K562 (cell line): Measurements from ENCODE around the gene STAB1.

Experiments used
- CREB1 ChIP-seq, 2 experiments: sonication (generic) in 1 of 2; formaldehyde crosslinking in 1 of 2; IDR thresholded peaks; 2 replicates each; pipeline versions ENCODE4 v1.6.1 to v1.8.0; 2012 to 2022; ENCODE audit warnings: inconsistent platforms in 1 of 2, mild to moderate bottlenecking in 1 of 2, missing genetic modification reagents in 1 of 2, moderate library complexity in 1 of 2
- JUNB ChIP-seq: fragments of 450-650 bp; formaldehyde crosslinking; conservative IDR thresholded peaks from 2 replicates; pipeline ENCODE4 v1.4.0; 2020; ENCODE audit warnings: mild to moderate bottlenecking
- KDM1A ChIP-seq, 2 experiments: fragments of 450-650 bp; IDR thresholded peaks; 2 replicates each; pipeline ENCODE4 v1.6.1; 2016; ENCODE audit warnings: mild to moderate bottlenecking in 2 of 2
- RCOR1 ChIP-seq, 2 experiments: IDR thresholded peaks; 2 replicates each; pipeline ENCODE4 v1.6.1; 2012; ENCODE audit warnings: low read depth in 2 of 2, low read length in 2 of 2, borderline replicate concordance in 1 of 2, improper control_type of control experiment in 1 of 2
- ZNF3 ChIP-seq: fragments of 250-450 bp; sonication (Bioruptor Pico); IDR thresholded peaks from 2 replicates; pipeline ENCODE4 v1.5.0; 2021; ENCODE audit warnings: mild to moderate bottlenecking, moderate library complexity
- TF ChIP-seq, protein P1 (sequence below): sonication (generic); formaldehyde crosslinking; IDR thresholded peaks from 2 replicates; pipeline ENCODE4 v1.8.0; 2022; ENCODE audit warnings: missing genetic modification reagents, mild to moderate bottlenecking, borderline replicate concordance

DNA sequence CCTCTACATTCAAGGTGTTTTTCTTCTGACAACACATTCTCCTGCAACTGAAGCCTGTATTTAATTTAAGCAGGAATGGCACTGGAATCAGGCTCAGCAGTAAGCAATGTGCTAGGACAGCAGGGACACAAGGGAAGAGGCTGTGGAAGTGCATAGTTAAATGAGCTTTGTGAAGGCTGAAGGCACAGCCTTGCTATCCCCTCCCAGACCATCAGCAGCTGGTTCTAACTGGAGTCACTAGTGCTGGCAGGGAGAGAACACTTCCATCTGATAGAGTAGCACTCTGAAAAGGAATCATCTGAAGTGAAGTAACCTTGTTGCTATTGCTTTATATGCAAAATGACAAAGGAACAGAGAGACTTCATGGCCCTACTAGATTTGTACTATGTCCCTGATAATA, 56.0 kb downstream of the STAB1 start:
- TF ChIP-seq JUNB (CRISPR knock-in tag) (no peak), CREB1 (IDR thresholded peaks at IDR 0.05) (no peak), CREB1 (CRISPR knock-in tag; IDR thresholded peaks at IDR 0.05) (no peak), KDM1A (IDR thresholded peaks at IDR 0.05) (no peak), RCOR1 (IDR thresholded peaks at IDR 0.05; ENCODE audit: borderline replicate concordance in 1 of 2, low read depth in 2 of 2, low read length in 2 of 2) (no peak), ZNF3 (CRISPR knock-in tag) (no peak)
- TF ChIP-seq, protein P1, sequence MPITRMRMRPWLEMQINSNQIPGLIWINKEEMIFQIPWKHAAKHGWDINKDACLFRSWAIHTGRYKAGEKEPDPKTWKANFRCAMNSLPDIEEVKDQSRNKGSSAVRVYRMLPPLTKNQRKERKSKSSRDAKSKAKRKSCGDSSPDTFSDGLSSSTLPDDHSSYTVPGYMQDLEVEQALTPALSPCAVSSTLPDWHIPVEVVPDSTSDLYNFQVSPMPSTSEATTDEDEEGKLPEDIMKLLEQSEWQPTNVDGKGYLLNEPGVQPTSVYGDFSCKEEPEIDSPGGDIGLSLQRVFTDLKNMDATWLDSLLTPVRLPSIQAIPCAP (CRISPR knock-in tag), result no peak
